Lung (tissue), 12 donors: ENCODE results near the gene CACNA1C. TPM values are rescaled to one million over a fixed set of nuclear protein-coding genes. Genes with fewer than 3 reads are reported as not detected.

Experiments used
- ATAC-seq: fragments of 200-7000 bp; cut with Tn5 transposase; one replicate; pipeline ENCODE4 v1.9.1; 2020; ENCODE audit warnings: moderate number of reproducible peaks; ENCODE audit not compliant: insufficient read depth, low FRiP score
- DNase-seq, 3 donors: peaks; one replicate each; pipeline ENCODE4 v3.0.0-alpha.2; 2013 to 2017
- H3K27ac ChIP-seq, 2 donors: one replicate each; pipeline ENCODE4 v1.5.1; 2013; ENCODE audit warnings: mild to moderate bottlenecking in 2 of 2, moderate library complexity in 2 of 2, control low read depth in 1 of 2, inconsistent platforms in 1 of 2, low read depth in 1 of 2, low read length in 1 of 2
- H3K27me3 ChIP-seq, 3 donors: one replicate each; pipeline ENCODE4 v1.5.1; 2013; ENCODE audit warnings: low read length in 2 of 3; ENCODE audit not compliant: control insufficient read depth in 3 of 3, insufficient read depth in 3 of 3
- H3K36me3 ChIP-seq, 4 donors: one replicate each; pipeline ENCODE4 v1.5.1; 2013; ENCODE audit warnings: low read length in 4 of 4, mild to moderate bottlenecking in 1 of 4, moderate library complexity in 1 of 4; ENCODE audit not compliant: control insufficient read depth in 4 of 4, insufficient read depth in 4 of 4
- H3K4me1 ChIP-seq, 5 donors: one replicate each; pipeline ENCODE4 v1.5.1; 2013; ENCODE audit warnings: low read length in 5 of 5, mild to moderate bottlenecking in 2 of 5, moderate library complexity in 1 of 5; ENCODE audit not compliant: control insufficient read depth in 5 of 5, insufficient read depth in 5 of 5
- H3K4me3 ChIP-seq: one replicate; pipeline ENCODE4 v1.5.1; 2013; ENCODE audit warnings: mild to moderate bottlenecking, control low read depth, moderate library complexity
- H3K9ac ChIP-seq, 2 donors: one replicate each; pipeline ENCODE4 v1.5.1; 2013; ENCODE audit warnings: low read length in 2 of 2, control low read depth in 1 of 2; ENCODE audit not compliant: insufficient read depth in 1 of 2
- H3K9me3 ChIP-seq, 4 donors: one replicate each; pipeline ENCODE4 v1.5.1; 2013; ENCODE audit warnings: low read length in 3 of 4, mild to moderate bottlenecking in 1 of 4, moderate library complexity in 1 of 4; ENCODE audit not compliant: control insufficient read depth in 4 of 4, insufficient read depth in 3 of 4
- WGBS, 2 donors: extraction: QIAGEN DNeasy Blood & Tissue Kit; methylation state at CpG; one replicate each; pipeline ENCODE4 v1.1.7; 2013; 5-methylcytosine and 5-hydroxymethylcytosine counted together
- polyA plus RNA-seq, 2 donors: library from polyadenylated mRNA; stranded (reverse); fragments of 200-250 nt; gene quantifications; one replicate each; pipeline ENCODE4 v1.2.1, GENCODE V29; 2013
- total RNA-seq, 2 donors: library from RNA; depleted of rRNA in 1 of 2; stranded (reverse); fragments of >200 nt in 1 of 2; gene quantifications; one replicate each; pipeline ENCODE4 v1.2.1, GENCODE V29; 2014 to 2021
- TF ChIP-seq, protein P1 (sequence below): IDR thresholded peaks from 2 replicates; pipeline ENCODE4 v1.5.1; 2012; ENCODE audit warnings: mild to moderate bottlenecking; ENCODE audit errors: control extremely low read depth, extremely low read depth
- donor health status: control.
- donor health status: control.
- donor health status: Bipolar disorder and iron deficiency.
- donor health status: healthy.
- donor health status: DM: yes; HTN: yes; CAD: no.

CACNA1C gene
- total and polyA plus RNA-seq, 4 donors = 3.2 to 17.5 (median 7.5) TPM

DNA sequence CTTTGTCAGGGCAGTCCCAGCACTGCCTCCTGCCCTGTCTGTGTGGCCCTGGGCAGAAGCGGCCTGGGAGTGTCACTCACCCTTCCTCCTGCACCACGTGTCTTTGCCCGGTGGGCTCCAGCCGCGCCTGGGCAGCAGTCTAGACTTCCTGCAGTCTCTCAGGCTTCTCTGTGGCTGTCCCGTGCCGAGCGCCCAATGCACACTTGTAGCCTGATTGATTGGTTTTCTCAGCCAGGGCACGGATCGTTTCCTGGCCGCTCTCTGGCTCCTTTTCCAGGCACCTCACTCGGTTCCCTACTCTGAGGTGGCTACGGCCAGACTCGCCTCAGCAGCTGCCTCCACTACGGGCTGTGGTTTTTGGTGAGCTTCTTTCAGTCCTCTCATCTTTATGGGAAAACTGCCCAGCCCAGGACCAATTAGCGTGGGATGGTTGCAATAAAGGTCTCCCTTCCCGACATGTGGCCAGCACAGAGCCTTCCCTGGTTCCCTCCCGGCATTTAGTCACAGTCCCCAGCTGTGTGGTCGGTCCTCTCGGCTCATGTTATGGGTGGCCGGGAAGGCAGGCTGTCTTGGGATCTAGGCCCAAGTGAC, 133.1 kb downstream of the CACNA1C start:
- TF ChIP-seq, protein P1, sequence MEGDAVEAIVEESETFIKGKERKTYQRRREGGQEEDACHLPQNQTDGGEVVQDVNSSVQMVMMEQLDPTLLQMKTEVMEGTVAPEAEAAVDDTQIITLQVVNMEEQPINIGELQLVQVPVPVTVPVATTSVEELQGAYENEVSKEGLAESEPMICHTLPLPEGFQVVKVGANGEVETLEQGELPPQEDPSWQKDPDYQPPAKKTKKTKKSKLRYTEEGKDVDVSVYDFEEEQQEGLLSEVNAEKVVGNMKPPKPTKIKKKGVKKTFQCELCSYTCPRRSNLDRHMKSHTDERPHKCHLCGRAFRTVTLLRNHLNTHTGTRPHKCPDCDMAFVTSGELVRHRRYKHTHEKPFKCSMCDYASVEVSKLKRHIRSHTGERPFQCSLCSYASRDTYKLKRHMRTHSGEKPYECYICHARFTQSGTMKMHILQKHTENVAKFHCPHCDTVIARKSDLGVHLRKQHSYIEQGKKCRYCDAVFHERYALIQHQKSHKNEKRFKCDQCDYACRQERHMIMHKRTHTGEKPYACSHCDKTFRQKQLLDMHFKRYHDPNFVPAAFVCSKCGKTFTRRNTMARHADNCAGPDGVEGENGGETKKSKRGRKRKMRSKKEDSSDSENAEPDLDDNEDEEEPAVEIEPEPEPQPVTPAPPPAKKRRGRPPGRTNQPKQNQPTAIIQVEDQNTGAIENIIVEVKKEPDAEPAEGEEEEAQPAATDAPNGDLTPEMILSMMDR = no peak
- ATAC-seq (no peak), DNase-seq (no peak)
- Histone ChIP-seq H3K27me3 (no peaks in the 10 kb centered on the region), H3K36me3 (no peaks in the 10 kb centered on the region), H3K9ac (no peak overlapping the region), H3K9me3 (no peaks in the 10 kb centered on the region), H3K4me3 (no peak overlapping the region), H3K4me1 (peaks cover 3 to 14% (median 5%) of the 10 kb centered on the region in 5 donors), H3K27ac (no peak overlapping the region)
- WGBS, 2 donors = 91 to 92% methylated on average over 21 of the region's 21 CpGs

DNA sequence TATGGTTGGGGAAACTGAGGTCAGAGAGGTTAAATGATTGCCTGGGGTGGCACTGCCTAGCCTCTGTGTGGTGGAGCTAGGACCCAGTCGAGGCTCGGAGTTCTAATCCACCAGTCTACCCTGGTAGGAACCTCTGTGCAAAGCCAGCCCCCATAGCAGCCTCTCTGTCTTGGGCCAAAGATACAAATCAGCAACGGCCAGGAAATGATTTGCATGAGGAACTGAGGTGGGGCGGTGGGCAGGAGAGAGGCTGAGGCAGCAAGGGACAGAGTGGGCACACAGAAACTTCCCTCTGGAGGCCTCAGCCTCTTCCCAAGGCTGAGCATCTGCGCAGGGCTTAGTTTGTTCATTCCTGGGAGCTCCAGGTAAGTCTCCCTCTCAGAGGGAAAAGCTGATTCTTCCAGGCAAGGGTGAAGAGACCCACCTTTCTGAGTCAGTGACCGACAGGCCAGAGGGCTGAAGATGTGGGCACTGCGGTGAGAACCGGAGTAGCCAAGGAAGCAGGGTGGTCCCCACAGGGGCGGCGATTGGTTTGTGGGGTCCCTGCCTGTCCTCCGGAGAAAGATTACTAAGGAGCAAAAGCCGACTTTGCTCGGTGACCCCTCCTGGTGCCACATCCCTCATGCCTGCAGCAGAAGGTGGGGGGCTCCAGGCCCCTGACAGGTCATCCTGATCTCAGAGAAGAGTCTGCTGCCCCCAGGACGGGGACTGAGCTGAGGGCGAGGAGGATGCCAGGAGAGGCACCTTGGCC, 134.6 kb downstream of the CACNA1C start:
- no peaks in the 10 kb centered on the region for H3K27me3 ChIP-seq
- H3K9me3 ChIP-seq = peaks cover 0 to 3% (median 0%) of the 10 kb centered on the region in 4 donors
- no peak overlapping the region for H3K4me3 ChIP-seq
- no peak overlapping the region for H3K27ac ChIP-seq
- WGBS, 2 donors = 74 to 80% methylated on average over 15 of the region's 15 CpGs
- peaks cover 0 to 6% (median 0%) of the 10 kb centered on the region in 4 donors for H3K36me3 ChIP-seq
- H3K4me1 ChIP-seq = peaks cover 0 to 9% (median 4%) of the 10 kb centered on the region in 5 donors
- DNase-seq (no peak), ATAC-seq (no peak)
- no peak overlapping the region for H3K9ac ChIP-seq
- TF ChIP-seq, protein P1 = no peak

DNA sequence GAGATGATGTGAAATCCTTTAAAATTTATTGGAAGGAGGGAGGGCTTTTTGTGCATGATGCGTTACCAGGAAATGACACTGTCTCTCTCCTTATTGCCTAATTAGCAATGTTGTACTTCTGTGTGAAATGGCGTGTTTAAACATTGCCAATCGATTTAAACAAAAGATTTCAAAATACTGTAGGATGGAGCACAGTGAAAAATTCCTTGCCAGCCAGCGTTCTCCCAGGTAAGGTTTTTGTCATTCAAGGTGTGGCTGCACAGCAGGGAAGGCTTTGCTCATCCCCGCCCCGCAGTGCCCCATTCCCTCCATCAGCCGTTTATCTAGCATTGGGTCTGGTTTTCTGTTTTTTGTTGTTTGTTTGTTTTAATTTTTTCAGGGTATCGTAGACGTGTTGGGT, 137.3 kb downstream of the CACNA1C start:
- ATAC-seq (no peak), DNase-seq (no peak)
- Histone ChIP-seq H3K4me1 (peaks cover 0 to 5% (median 0%) of the 10 kb centered on the region in 5 donors), H3K4me3 (no peak overlapping the region), H3K27ac (no peak overlapping the region), H3K9me3 (peaks cover 0 to 3% (median 0%) of the 10 kb centered on the region in 4 donors), H3K9ac (no peak overlapping the region), H3K36me3 (peaks cover 0 to 8% (median 0%) of the 10 kb centered on the region in 4 donors), H3K27me3 (no peaks in the 10 kb centered on the region)
- TF ChIP-seq, protein P1 = no peak
- WGBS, 2 donors = 70 to 79% methylated on average over 9 of the region's 9 CpGs
